DND-41 (cell line): ENCODE data around the gene TRPC4.

ENCODE experiments used
- ATAC-seq: fragments of 200-7000 bp; cut with Tn5 transposase; 3 replicates; pipeline ENCODE4 v1.9.1; 2021; ENCODE audit warnings: low read depth; ENCODE audit not compliant: insufficient read depth
- DNase-seq: peaks from one replicate; pipeline ENCODE4 v3.0.0-alpha.2; 2020
- H2AFZ ChIP-seq: 2 replicates; pipeline ENCODE4 v1.6.0; 2012; ENCODE audit warnings: low read depth, low read length
- H3K27ac ChIP-seq: 2 replicates; pipeline ENCODE4 v1.5.1; 2012; ENCODE audit warnings: low read length, inconsistent platforms
- H3K27me3 ChIP-seq: fragments of 200-600 bp; sonication (generic); 2 replicates; pipeline ENCODE4 v1.6.0; 2012; ENCODE audit warnings: low read length, mild to moderate bottlenecking, inconsistent platforms; ENCODE audit not compliant: insufficient read depth, poor library complexity
- H3K36me3 ChIP-seq: 2 replicates; pipeline ENCODE4 v1.5.1; 2012; ENCODE audit warnings: low read length, inconsistent platforms; ENCODE audit not compliant: insufficient read depth
- H3K4me1 ChIP-seq: 2 replicates; pipeline ENCODE4 v1.5.1; 2012; ENCODE audit warnings: mild to moderate bottlenecking, low read length; ENCODE audit not compliant: insufficient read depth
- H3K4me2 ChIP-seq: 2 replicates; pipeline ENCODE4 v1.6.0; 2012; ENCODE audit warnings: mild to moderate bottlenecking, moderate library complexity, low read length, inconsistent platforms; ENCODE audit not compliant: insufficient read depth
- H3K4me3 ChIP-seq, 2 experiments: fragments of 200-600 bp in 1 of 2; shearing (Covaris generic) in 1 of 2; 2 replicates each; pipeline ENCODE4 v1.5.1; 2012 to 2016; ENCODE audit warnings: inconsistent platforms in 2 of 2, low read length in 2 of 2, mild to moderate bottlenecking in 2 of 2, low read depth in 1 of 2, moderate library complexity in 1 of 2
- H3K79me2 ChIP-seq: 2 replicates; pipeline ENCODE4 v1.6.0; 2012; ENCODE audit warnings: low read length, inconsistent platforms; ENCODE audit not compliant: insufficient read depth
- H3K9ac ChIP-seq: 2 replicates; pipeline ENCODE4 v1.6.0; 2012; ENCODE audit warnings: low read depth, mild to moderate bottlenecking, inconsistent platforms, low read length, moderate library complexity
- H3K9me3 ChIP-seq: 2 replicates; pipeline ENCODE4 v1.5.1; 2012; ENCODE audit warnings: low read length, moderate library complexity, mild to moderate bottlenecking, inconsistent platforms; ENCODE audit not compliant: insufficient read depth, severe bottlenecking
- H4K20me1 ChIP-seq: 2 replicates; pipeline ENCODE4 v1.6.0; 2012; ENCODE audit warnings: low read length; ENCODE audit not compliant: insufficient read depth
- CTCF ChIP-seq: IDR thresholded peaks from 2 replicates; pipeline ENCODE4 v1.5.1; 2012; ENCODE audit warnings: borderline replicate concordance, low read length, moderate library complexity, mild to moderate bottlenecking; ENCODE audit not compliant: poor library complexity, severe bottlenecking; ENCODE audit errors: extremely low read depth
- EZH2 ChIP-seq: IDR thresholded peaks from 3 replicates; pipeline ENCODE4 v1.6.1; 2012; ENCODE audit warnings: borderline replicate concordance, low read depth, mild to moderate bottlenecking, moderate library complexity, low read length, inconsistent platforms; ENCODE audit not compliant: severe bottlenecking

The TRPC4 gene

GRCh38 chr13:37878496-37878895 is 8.9 kb upstream of the TRPC4 start:
- Histone ChIP-seq H3K9ac (no peak overlapping the region), H3K4me3 (no peak overlapping the region), H3K4me1 (no peaks in the 10 kb centered on the region), H4K20me1 (no peaks in the 10 kb centered on the region), H3K9me3 (no peaks in the 10 kb centered on the region), H2AFZ (no peak overlapping the region), H3K4me2 (no peak overlapping the region), H3K27me3 (no peaks in the 10 kb centered on the region), H3K27ac (no peak overlapping the region), H3K79me2 (no peaks in the 10 kb centered on the region), H3K36me3 (no peaks in the 10 kb centered on the region)
- ATAC-seq (no peak), DNase-seq (no peak)
- TF ChIP-seq CTCF (no peak), EZH2 (no peak)

GRCh38 chr13:37870895-37871550 is 1.5 kb upstream of the TRPC4 start:
- Histone ChIP-seq H3K4me3 (no peak overlapping the region), H3K36me3 (no peaks in the 10 kb centered on the region), H2AFZ (no peak overlapping the region), H3K79me2 (no peaks in the 10 kb centered on the region), H3K4me1 (no peaks in the 10 kb centered on the region), H3K9ac (no peak overlapping the region), H3K9me3 (no peaks in the 10 kb centered on the region), H3K4me2 (no peak overlapping the region), H3K27ac (no peak overlapping the region), H4K20me1 (no peaks in the 10 kb centered on the region), H3K27me3 (no peaks in the 10 kb centered on the region)
- no peak for DNase-seq
- no peak for TF ChIP-seq EZH2
- TF ChIP-seq CTCF = no peak
- ATAC-seq = no peak

- Histone ChIP-seq H3K27ac (no peak overlapping the region), H2AFZ (no peak overlapping the region), H3K79me2 (no peaks in the 10 kb centered on the region), H3K27me3 (no peaks in the 10 kb centered on the region), H3K4me2 (no peak overlapping the region), H3K4me3 (no peak overlapping the region), H3K9ac (no peak overlapping the region), H4K20me1 (no peaks in the 10 kb centered on the region), H3K4me1 (no peaks in the 10 kb centered on the region), H3K9me3 (no peaks in the 10 kb centered on the region), H3K36me3 (no peaks in the 10 kb centered on the region)
- no peak for TF ChIP-seq CTCF
- no peak for TF ChIP-seq EZH2
- no peak for DNase-seq
- ATAC-seq = no peak
Measured at GRCh38 chr13:37870489-37870845, 895 bp upstream of the TRPC4 start.

- TF ChIP-seq CTCF (no peak), EZH2 (no peak)
- Histone ChIP-seq H3K27ac (no peak overlapping the region), H3K9ac (no peak overlapping the region), H3K4me3 (no peak overlapping the region), H3K36me3 (no peaks in the 10 kb centered on the region), H3K9me3 (no peaks in the 10 kb centered on the region), H4K20me1 (no peaks in the 10 kb centered on the region), H3K4me2 (no peak overlapping the region), H2AFZ (no peak overlapping the region), H3K79me2 (no peaks in the 10 kb centered on the region), H3K4me1 (no peaks in the 10 kb centered on the region), H3K27me3 (no peaks in the 10 kb centered on the region)
- ATAC-seq = no peak
- no peak for DNase-seq
Measured at GRCh38 chr13:37869506-37869755, 141 bp downstream of the TRPC4 start.
